GM19099 (cell line): ENCODE results near the gene PRDM16.

Experiments used
- POLR2A ChIP-seq: IDR thresholded peaks from 3 replicates; pipeline ENCODE4 v1.6.1; 2011; ENCODE audit warnings: low read depth; ENCODE audit not compliant: insufficient read length; ENCODE audit errors: extremely low read depth

Gene PRDM16

GRCh38 chr1:3067671-3068563, 1.1 kb upstream of the PRDM16 start:
- no peak for TF ChIP-seq POLR2A

GRCh38 chr1:3069491-3070308, 697 bp downstream of the PRDM16 start:
- no peak for TF ChIP-seq POLR2A

- TF ChIP-seq POLR2A = no peak
Measured at GRCh38 chr1:3070309-3070643, 1.3 kb downstream of the PRDM16 start.

GRCh38 chr1:3070644-3071564, 1.9 kb downstream of the PRDM16 start:
- no peak for TF ChIP-seq POLR2A

GRCh38 chr1:3071565-3072390, 2.8 kb downstream of the PRDM16 start:
- TF ChIP-seq POLR2A = no peak

GRCh38 chr1:3072391-3073185, 3.6 kb downstream of the PRDM16 start:
- TF ChIP-seq POLR2A = no peak

- TF ChIP-seq POLR2A = no peak
Measured at GRCh38 chr1:3073186-3073488, 4.1 kb downstream of the PRDM16 start.

- no peak for TF ChIP-seq POLR2A
Measured at GRCh38 chr1:3073489-3074296, 4.7 kb downstream of the PRDM16 start.

- TF ChIP-seq POLR2A = no peak
Measured at GRCh38 chr1:3074297-3074741, 5.3 kb downstream of the PRDM16 start.

GRCh38 chr1:3074800-3075199, 5.8 kb downstream of the PRDM16 start:
- no peak for TF ChIP-seq POLR2A

GRCh38 chr1:3075666-3076362, 6.8 kb downstream of the PRDM16 start:
- no peak for TF ChIP-seq POLR2A

GRCh38 chr1:3076363-3076740, 7.3 kb downstream of the PRDM16 start:
- TF ChIP-seq POLR2A = no peak

GRCh38 chr1:3077081-3077480, 8.1 kb downstream of the PRDM16 start:
- TF ChIP-seq POLR2A = no peak

- no peak for TF ChIP-seq POLR2A
Measured at GRCh38 chr1:3077561-3077960, 8.6 kb downstream of the PRDM16 start.
